ENCODE results near the gene UBN2.

DNA sequence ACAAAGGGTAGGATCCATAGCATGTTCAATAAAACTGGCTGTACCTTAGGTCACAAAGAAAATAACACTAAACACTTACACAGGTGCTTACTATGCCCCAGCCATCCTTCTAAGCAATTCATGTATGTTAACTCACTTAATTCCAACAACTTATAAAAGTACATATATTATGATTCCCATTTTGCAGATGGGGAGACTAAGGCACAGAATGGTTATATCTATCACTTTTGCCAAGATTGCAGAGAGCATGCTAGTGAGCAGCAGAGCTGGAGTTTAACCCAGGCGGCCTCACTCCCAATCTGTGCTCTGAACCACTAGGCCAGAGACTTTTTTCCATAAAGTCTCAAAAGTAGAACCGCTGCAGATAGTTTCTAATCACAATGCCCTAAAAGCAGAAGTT, 18.9 kb upstream of the UBN2 start:
- TF ChIP-seq, protein P1, sequence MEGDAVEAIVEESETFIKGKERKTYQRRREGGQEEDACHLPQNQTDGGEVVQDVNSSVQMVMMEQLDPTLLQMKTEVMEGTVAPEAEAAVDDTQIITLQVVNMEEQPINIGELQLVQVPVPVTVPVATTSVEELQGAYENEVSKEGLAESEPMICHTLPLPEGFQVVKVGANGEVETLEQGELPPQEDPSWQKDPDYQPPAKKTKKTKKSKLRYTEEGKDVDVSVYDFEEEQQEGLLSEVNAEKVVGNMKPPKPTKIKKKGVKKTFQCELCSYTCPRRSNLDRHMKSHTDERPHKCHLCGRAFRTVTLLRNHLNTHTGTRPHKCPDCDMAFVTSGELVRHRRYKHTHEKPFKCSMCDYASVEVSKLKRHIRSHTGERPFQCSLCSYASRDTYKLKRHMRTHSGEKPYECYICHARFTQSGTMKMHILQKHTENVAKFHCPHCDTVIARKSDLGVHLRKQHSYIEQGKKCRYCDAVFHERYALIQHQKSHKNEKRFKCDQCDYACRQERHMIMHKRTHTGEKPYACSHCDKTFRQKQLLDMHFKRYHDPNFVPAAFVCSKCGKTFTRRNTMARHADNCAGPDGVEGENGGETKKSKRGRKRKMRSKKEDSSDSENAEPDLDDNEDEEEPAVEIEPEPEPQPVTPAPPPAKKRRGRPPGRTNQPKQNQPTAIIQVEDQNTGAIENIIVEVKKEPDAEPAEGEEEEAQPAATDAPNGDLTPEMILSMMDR (IDR thresholded peaks at IDR 0.05; ENCODE audit: low read length) = no peak
- TF ChIP-seq EZH2 (IDR thresholded peaks at IDR 0.05; ENCODE audit: borderline replicate concordance, low read length) = no peak

Measured in OCI-LY1 (cell line).